ENCODE results near the gene RTP3.
"Not testable (repeated sequence)": the region's sequence is repeated elsewhere in the genome, so short reads cannot be mapped to it uniquely, and the experiment has no call there.

The RTP3 gene

DNA sequence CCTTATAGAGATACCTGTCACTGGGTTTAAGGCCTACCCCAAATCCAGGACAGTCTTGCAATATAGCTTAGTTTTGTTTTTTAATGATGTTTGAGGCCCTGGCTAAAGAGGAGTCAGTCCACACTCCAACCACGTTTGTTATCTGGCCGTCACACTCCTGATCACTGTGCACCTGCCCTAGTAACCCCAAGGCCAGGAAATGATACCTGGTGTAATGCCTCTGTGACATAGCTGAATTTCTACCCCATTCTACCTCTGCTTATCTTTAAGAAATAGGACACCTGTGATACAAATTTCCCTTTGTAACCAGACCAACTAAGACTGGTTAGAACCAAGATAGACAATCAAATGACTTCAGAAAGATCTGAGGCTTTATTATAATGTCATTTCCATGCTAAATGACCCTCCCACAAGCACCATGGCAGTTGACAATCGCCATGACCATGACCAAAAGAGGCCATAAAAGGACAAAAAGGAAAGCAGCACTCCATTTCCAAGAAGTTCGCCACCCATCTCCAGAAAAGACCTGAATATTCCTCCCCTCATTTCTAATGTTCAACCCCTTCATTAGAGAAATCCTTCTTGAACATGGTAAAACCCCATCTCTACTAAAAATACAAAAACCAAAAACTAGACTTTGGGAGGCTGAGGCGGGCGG is 4.8 kb upstream of the RTP3 start:
- no peak for DNase-seq

DNA sequence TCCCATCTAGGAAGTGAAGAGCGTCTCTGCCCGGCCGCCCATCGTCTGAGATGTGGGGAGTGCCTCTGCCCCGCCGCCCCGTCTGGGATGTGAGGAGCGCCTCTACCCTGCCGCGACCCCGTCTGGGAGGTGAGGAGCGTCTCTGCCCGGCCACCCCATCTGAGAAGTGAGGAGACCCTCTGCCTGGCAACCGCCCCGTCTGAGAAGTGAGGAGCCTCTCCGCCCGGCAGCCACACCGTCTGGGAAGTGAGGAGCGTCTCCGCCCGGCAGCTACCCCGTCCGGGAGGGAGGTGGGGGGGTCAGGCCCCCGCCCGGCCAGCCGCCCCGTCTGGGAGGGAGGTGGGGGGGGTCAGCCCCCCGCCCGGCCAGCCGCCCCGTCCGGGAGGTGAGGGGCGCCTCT is 3.3 kb upstream of the RTP3 start:
- DNase-seq, result not testable (repeated sequence)

DNA sequence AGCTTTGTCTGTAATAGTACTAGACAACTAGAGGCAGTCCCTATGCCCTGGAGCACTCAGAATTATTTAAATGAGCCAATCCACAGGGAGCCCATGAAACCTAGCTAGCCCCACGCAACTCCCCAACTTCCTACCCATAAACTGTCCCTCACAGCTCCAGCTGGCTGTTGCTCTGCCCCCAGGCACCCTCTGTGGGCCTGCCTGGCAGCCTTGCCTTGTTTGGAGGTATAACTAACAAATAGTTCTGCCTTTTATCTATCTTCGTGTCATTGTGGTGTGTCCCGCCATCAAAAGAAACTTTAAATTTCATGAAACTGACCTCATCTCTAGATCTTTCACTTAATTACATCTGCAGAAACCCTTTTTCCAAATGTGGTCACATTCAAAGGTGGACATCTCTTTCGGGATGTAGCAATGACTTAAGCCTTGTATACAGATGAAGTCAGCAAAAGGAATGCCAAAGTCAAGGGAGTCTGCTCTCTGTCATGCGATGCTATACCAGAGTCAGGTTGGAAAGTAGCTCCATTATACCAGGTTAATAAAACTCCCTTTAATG is 1.8 kb upstream of the RTP3 start:
- DNase-seq, result no peak

- DNase-seq, result peak; percentile 59 to 60
These were observed 825 bp upstream of the RTP3 start for GRCh38 chr3:46496746-46497555.

GRCh38 chr3:46498916-46499519 is 1.2 kb downstream of the RTP3 start:
- DNase-seq, result no peak

DNA sequence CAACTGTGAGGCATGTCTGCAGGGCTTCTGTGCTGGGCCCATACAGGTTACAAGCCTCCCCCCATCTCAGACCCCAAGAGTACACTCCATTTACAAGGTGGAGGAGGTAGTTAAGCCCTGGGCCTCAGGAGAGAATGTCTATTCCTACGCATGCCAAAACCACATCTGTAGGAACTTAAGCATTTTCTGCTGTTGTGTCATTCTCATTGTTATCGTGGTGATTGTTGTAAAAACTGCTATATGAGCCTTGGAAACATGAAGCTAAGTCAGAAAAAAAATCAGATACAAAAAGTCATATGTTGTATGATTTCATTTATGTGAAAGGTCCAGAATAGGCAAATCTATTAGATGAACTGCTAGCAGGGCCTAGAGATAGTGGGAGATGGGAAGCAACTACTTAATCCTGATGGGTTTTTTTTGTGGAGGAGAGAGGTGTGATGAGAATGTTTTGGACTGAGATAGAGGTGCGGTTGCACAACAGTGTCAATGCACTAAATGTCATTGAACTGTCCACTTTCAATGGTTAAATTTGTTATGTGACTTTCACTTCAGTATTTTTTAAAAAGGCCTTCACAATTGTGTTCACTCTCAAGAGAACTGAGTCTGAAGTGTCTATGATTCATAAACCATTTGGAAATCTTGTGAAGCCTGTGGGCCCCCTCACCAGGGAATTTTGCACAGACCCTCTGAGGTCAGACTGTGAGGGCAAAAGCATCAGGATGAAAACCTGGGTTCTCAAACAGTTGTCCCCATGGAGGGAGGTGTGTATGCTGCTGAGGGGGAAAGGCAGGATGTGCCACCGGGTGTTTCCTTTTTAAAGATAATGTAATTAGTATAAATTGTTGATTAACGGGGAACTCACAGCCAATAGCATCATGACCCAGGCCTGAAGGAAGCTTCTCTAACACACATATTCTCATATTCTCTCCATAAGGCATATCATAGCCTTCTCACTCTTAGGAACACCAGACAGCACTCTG is 3.2 kb downstream of the RTP3 start:
- no peak for DNase-seq

DNA sequence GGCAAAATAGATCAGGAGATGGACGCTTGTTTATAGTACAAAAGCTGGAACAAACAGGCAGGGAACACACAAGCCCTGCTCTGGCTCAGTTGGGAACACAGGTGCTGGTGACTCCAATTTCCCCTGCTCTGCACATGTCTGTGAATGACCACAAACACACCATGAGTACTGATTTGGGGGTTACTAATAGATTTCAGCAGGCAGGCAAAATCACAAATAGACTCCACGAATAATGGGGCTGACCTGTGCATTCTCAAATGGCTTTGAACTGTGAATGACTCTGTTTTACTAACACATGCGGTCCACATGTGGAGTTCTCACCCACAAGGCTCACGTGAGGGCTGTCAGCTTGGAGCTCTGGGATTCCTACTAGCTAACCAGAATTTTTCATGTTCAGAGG is 3.9 kb downstream of the RTP3 start:
- no peak for DNase-seq

- no peak for DNase-seq
These were observed 5.6 kb downstream of the RTP3 start for GRCh38 chr3:46503200-46503874.

DNA sequence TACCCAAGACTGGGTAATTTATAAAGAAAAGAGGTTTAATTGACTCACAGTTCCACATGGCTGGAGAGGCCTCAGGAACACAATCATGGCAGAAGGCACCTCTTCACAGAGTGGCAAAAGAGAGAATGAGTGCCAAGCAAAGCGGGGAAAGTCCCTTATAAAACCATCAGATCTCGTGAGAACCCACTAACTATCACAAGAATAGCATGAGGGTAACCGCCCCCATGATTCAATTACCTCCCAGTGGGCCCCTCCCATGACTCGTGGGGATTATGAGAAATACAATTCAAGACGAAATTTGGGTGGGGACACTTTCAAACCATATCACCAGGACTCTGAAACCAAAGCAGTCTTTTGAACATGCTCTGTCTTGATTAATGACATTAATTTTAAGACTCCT is 7.0 kb downstream of the RTP3 start:
- DNase-seq, result peak; percentile 46 to 48

DNA sequence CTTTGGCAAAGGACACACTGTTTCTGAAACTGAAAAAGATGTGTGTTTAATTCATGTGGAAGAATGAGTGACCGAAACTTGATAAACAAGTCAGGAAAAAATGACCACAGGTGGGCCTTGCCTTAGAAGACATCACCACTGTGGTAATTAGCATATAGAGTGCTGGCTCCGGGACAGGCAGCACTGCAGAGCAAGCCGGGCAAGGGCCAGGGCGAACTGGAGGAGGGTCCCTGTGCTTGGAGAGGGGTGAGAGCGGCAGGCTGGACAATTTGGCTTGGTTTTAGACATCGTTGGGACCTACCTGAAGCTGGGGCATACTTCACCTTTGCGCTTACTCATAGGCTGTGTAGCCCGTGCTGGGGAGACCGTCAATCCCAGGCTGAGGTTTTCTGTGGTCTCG is 8.2 kb downstream of the RTP3 start:
- DNase-seq, result no peak

- DNase-seq, result no peak
These were observed 8.8 kb downstream of the RTP3 start for GRCh38 chr3:46506526-46506925.

DNA sequence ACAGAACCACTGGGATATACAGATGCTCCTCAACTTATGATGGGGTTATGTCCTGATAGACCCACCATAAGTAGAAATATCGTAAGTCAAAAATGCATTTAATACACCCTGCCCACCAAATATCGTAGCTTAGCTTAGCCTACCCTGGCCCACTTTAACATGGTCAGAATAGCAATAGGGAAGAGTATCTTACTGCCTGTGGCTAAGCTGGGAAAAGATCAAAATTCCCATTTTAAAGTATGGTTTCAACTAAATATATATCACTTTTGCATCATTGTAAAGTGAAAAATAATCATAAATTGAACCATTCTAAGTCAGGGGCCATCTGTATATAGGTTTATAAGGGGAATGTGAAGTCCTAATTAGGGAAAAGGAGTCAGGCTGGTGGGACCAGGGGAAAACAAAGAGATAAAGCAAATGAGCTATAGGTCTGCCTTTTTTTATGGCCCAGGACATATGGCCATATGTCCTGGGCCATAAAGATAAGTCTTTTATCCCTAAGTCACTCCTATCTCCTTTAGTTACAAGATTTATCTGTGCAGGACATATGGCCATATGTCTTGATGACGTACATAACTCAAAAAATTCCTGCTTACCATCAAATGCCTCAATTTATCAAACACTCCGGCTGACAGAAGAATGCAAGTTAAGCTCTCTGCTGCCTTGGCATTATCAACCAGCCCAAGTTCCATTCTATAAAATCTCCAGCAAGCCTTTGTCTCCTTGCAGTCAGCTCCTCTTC is 11.2 kb downstream of the RTP3 start:
- DNase-seq, result no peak

DNA sequence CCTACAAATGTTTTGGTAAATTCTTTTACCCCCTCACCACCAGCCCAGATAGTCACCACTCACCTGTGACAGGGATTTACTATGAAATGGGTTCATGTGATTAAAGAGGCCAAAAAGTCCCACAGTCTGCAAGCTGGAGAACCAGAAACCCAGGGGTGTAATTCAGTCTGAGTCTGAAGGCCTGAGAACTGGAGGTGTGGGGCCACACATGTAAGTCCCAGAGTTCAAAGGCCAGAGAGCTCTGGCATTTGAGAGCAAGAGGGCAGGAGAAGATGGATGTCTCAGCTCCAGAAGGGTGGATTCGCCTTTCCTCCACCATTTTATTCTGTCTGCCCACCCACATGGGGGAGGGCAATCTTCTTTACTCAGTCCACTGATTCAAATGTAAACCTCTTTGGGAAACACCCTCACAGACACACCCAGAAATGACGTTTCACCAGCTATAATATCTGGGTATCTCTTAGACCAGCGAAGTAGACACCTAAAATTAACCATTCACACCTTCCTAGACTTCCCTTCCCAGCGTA is 11.9 kb downstream of the RTP3 start:
- DNase-seq, result no peak

- DNase-seq, result no peak
These were observed 14.5 kb downstream of the RTP3 start for GRCh38 chr3:46512191-46512749.

DNA sequence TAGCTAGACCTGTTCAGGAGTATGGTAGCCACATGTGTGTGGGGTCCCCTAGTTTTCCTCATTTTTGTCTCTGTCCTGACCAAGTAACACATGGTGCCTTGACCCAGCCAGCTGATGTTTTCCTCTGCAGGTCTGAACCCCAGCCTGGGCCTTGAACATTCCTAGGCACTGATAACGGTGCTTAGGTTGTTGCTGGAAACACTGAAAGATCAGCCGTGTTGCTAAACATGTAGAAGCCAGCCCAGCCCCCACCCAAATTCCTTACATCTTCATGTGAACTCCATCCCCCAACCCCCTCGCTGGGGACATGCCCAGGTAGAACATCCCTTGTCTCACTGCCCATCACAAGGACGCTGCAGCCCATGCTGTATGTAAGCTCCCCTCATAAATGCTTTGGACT is 18.7 kb downstream of the RTP3 start:
- DNase-seq, result no peak

DNA sequence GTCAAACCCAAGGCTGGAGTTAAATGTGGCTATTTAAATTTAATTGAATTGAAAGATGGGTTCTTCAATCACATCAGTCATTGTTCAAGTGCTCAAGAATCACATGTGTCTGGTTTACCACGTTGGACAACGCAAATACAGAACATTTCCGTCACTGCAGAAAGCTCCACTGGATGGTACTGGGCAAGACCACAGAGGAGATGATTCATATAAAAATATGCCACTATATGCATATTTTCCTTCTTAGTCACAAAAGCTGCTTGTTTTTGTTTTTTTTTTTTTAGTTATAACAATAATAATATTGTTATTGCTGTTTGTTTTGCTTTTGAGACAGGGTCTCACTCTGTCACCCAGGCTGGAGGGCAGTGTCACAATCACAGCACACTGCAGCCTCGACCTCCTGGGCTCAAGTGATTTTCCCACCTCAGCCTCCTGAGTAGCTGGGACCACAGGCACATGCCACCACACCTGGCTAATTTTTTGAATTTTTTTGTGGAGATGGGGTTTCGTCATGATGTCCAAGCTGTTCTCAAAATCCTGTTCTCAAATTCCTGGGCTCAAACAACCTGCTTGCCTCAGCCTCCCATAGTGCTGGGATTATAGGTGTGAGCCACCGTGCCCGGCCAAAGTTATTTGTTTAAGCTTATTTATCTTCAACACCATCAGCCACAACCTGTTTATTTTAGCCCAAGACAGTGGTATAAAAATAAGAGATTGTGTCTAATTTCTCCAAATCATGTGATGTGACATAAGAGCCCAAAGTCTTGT is 19.4 kb downstream of the RTP3 start:
- no peak for DNase-seq

- DNase-seq, result no peak
These were observed 20.0 kb downstream of the RTP3 start for GRCh38 chr3:46517784-46518181.

GRCh38 chr3:46519952-46520351 is 22.2 kb downstream of the RTP3 start:
- DNase-seq, result no peak

GRCh38 chr3:46520531-46520930 is 22.8 kb downstream of the RTP3 start:
- DNase-seq, result no peak

GRCh38 chr3:46521096-46521495 is 23.3 kb downstream of the RTP3 start:
- DNase-seq, result no peak
